ENCODE results near the gene ZNF280B. TPM values are rescaled to one million over a fixed set of nuclear protein-coding genes. Genes with fewer than 3 reads are reported as not detected.

ZNF280B gene
- polyA plus RNA-seq, 1 donor from 2014 or later, result 0.98 TPM

DNA sequence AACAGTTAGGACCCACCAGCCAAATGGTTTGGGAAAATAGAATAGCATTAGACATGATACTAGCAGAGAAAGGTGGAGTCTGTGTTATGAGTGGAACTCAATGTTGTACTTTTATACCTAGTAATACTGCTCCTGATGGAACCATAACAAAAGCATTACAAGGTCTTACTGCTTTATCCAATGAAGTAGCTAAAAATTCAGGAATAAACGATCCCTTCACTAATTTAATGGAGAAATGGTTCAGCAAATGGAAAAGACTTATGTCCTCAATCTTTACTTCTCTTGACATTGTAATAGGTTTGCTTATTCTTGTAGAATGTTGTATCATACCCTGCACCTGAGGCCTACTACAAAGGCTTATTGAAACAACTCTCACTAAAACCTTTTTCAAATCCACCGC, 50.2 kb downstream of the ZNF280B start:
- no peaks in the 10 kb centered on the region for H4K20me1 ChIP-seq (ENCODE audit: insufficient read depth)
- no peaks in the 10 kb centered on the region for H3K9me3 ChIP-seq (ENCODE audit: low read length)
- no peaks in the 10 kb centered on the region for H3F3A ChIP-seq (ENCODE audit: insufficient read depth, low read length, poor library complexity, severe bottlenecking)
- TF ChIP-seq POLR2AphosphoS5 (IDR thresholded peaks at IDR 0.05) (no peak), EP300 (conservative IDR thresholded peaks at IDR 0.05; ENCODE audit: poor library complexity, severe bottlenecking) (no peak), SMC3 (conservative IDR thresholded peaks at IDR 0.05; ENCODE audit: poor library complexity) (no peak), MXI1 (conservative IDR thresholded peaks at IDR 0.05; ENCODE audit: poor library complexity, severe bottlenecking) (no peak), EZH2 (IDR thresholded peaks at IDR 0.05; ENCODE audit: borderline replicate concordance, insufficient read depth, low read length, poor library complexity, severe bottlenecking) (no peak), RAD21 (conservative IDR thresholded peaks at IDR 0.05) (no peak), TAF1 (IDR thresholded peaks at IDR 0.05; ENCODE audit: low read depth) (no peak)
- TF ChIP-seq, protein P1, sequence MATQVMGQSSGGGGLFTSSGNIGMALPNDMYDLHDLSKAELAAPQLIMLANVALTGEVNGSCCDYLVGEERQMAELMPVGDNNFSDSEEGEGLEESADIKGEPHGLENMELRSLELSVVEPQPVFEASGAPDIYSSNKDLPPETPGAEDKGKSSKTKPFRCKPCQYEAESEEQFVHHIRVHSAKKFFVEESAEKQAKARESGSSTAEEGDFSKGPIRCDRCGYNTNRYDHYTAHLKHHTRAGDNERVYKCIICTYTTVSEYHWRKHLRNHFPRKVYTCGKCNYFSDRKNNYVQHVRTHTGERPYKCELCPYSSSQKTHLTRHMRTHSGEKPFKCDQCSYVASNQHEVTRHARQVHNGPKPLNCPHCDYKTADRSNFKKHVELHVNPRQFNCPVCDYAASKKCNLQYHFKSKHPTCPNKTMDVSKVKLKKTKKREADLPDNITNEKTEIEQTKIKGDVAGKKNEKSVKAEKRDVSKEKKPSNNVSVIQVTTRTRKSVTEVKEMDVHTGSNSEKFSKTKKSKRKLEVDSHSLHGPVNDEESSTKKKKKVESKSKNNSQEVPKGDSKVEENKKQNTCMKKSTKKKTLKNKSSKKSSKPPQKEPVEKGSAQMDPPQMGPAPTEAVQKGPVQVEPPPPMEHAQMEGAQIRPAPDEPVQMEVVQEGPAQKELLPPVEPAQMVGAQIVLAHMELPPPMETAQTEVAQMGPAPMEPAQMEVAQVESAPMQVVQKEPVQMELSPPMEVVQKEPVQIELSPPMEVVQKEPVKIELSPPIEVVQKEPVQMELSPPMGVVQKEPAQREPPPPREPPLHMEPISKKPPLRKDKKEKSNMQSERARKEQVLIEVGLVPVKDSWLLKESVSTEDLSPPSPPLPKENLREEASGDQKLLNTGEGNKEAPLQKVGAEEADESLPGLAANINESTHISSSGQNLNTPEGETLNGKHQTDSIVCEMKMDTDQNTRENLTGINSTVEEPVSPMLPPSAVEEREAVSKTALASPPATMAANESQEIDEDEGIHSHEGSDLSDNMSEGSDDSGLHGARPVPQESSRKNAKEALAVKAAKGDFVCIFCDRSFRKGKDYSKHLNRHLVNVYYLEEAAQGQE (IDR thresholded peaks at IDR 0.05; ENCODE audit: borderline replicate concordance), result no peak
- TF ChIP-seq, protein P2, sequence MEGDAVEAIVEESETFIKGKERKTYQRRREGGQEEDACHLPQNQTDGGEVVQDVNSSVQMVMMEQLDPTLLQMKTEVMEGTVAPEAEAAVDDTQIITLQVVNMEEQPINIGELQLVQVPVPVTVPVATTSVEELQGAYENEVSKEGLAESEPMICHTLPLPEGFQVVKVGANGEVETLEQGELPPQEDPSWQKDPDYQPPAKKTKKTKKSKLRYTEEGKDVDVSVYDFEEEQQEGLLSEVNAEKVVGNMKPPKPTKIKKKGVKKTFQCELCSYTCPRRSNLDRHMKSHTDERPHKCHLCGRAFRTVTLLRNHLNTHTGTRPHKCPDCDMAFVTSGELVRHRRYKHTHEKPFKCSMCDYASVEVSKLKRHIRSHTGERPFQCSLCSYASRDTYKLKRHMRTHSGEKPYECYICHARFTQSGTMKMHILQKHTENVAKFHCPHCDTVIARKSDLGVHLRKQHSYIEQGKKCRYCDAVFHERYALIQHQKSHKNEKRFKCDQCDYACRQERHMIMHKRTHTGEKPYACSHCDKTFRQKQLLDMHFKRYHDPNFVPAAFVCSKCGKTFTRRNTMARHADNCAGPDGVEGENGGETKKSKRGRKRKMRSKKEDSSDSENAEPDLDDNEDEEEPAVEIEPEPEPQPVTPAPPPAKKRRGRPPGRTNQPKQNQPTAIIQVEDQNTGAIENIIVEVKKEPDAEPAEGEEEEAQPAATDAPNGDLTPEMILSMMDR (IDR thresholded peaks at IDR 0.05; ENCODE audit: poor library complexity, severe bottlenecking), result no peak
- no peak overlapping the region for H3K9ac ChIP-seq (ENCODE audit: low read length)
- no peak overlapping the region for H3K4me3 ChIP-seq (ENCODE audit: low read length)
- no peaks in the 10 kb centered on the region for H3K79me2 ChIP-seq (replicated peaks; ENCODE audit: insufficient read depth, low read length)
- no peak overlapping the region for H2AFZ ChIP-seq (ENCODE audit: low read depth, low read length)
- H3K4me2 ChIP-seq (ENCODE audit: low read length), result no peak overlapping the region
- H3K9me2 ChIP-seq (ENCODE audit: insufficient read depth, low read length), result no peaks in the 10 kb centered on the region
- H3K36me3 ChIP-seq (ENCODE audit: insufficient read depth, low read length), result no peaks in the 10 kb centered on the region
- no peak overlapping the region for H3K27ac ChIP-seq (ENCODE audit: low read length)
- no peaks in the 10 kb centered on the region for H3K27me3 ChIP-seq (ENCODE audit: insufficient read depth, low read depth, low read length)

DNA sequence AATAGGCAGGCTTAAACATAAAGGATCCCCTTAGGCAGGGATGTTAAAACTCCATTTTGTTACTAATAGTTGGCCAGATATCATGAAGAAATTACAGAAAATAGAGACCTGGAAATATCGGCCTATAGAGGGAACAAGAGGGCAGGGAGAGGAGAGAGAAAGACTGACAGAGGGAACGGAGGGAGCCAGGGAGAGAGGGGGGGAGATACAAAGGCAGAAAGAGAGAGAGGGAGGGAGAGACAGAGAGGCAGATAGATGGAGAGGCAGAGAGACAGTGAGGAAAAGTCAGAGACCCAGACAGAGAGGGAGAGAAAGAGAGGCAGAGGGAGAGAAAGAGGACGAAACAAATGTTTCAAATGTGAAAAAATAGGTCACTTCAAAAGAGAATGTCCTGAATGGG, 53.5 kb downstream of the ZNF280B start:
- no peaks in the 10 kb centered on the region for H3F3A ChIP-seq (ENCODE audit: insufficient read depth, low read length, poor library complexity, severe bottlenecking)
- H3K4me2 ChIP-seq (ENCODE audit: low read length), result no peak overlapping the region
- no peaks in the 10 kb centered on the region for H3K27me3 ChIP-seq (ENCODE audit: insufficient read depth, low read depth, low read length)
- no peaks in the 10 kb centered on the region for H3K79me2 ChIP-seq (replicated peaks; ENCODE audit: insufficient read depth, low read length)
- no peak overlapping the region for H3K27ac ChIP-seq (ENCODE audit: low read length)
- TF ChIP-seq POLR2AphosphoS5 (IDR thresholded peaks at IDR 0.05) (no peak), EP300 (conservative IDR thresholded peaks at IDR 0.05; ENCODE audit: poor library complexity, severe bottlenecking) (no peak)
- TF ChIP-seq, protein P2 (IDR thresholded peaks at IDR 0.05; ENCODE audit: poor library complexity, severe bottlenecking), result no peak
- no peak overlapping the region for H3K4me3 ChIP-seq (ENCODE audit: low read length)
- no peaks in the 10 kb centered on the region for H3K9me3 ChIP-seq (ENCODE audit: low read length)
- H3K9ac ChIP-seq (ENCODE audit: low read length), result no peak overlapping the region
- H2AFZ ChIP-seq (ENCODE audit: low read depth, low read length), result no peak overlapping the region
- no peaks in the 10 kb centered on the region for H4K20me1 ChIP-seq (ENCODE audit: insufficient read depth)
- H3K36me3 ChIP-seq (ENCODE audit: insufficient read depth, low read length), result no peaks in the 10 kb centered on the region
- no peaks in the 10 kb centered on the region for H3K9me2 ChIP-seq (ENCODE audit: insufficient read depth, low read length)

Data from neural cell (in vitro differentiated cells).